Caco-2 (cell line): Measurements from ENCODE around the gene TGFB2. TPM values are rescaled to one million over a fixed set of nuclear protein-coding genes. Genes with fewer than 3 reads are reported as not detected.
"Not testable (repeated sequence)": the region's sequence is repeated elsewhere in the genome, so short reads cannot be mapped to it uniquely, and the experiment has no call there.

ENCODE experiments used
- BruUV-seq: library from RNA; stranded (reverse); fragments of 400-500 nt; replicated peaks from 2 replicates; lab custom pipeline; 2021; lab: Mats Ljungman, UMichigan
- CTCF ChIA-PET: fragments of 300-600 bp; sonication (Branson Sonifier 250); formaldehyde crosslinking; loops from one replicate; lab custom pipeline; 2022; ENCODE audit warnings: antibody characterized with exemption; lab: Charles Lee
- POLR2A ChIA-PET: fragments of 300-600 bp; sonication (Branson Sonifier 250); formaldehyde crosslinking; loops from one replicate; lab custom pipeline; 2022; ENCODE audit warnings: antibody characterized with exemption; lab: Charles Lee
- DNase-seq, 2 experiments: peaks; one replicate each; pipeline versions ENCODE4 v3.0.0 to v3.0.0-alpha.2; 2020 to 2022
- H3K27me3 ChIP-seq: replicated peaks from 2 replicates; pipeline ENCODE4 v1.6.0; 2011; ENCODE audit warnings: low read length; ENCODE audit not compliant: control insufficient read depth, insufficient read depth
- H3K36me3 ChIP-seq: 2 replicates; pipeline ENCODE4 v1.5.1; 2011; ENCODE audit warnings: low read length; ENCODE audit not compliant: control insufficient read depth, insufficient read depth
- H3K4me1 ChIP-seq: fragments of 250-450 bp; sonication (Bioruptor Pico); 2 replicates; pipeline ENCODE4 v1.5.1; 2020; ENCODE audit warnings: mild to moderate bottlenecking
- H3K4me3 ChIP-seq: 2 replicates; pipeline ENCODE4 v1.5.1; 2011; ENCODE audit warnings: low read depth, mild to moderate bottlenecking, control low read depth, low read length
- H3K9me3 ChIP-seq: fragments of 250-450 bp; sonication (Bioruptor Pico); 2 replicates; pipeline ENCODE4 v1.5.1; 2020; ENCODE audit warnings: mild to moderate bottlenecking, moderate library complexity
- H3K27ac Mint-ChIP-seq: one replicate; pipeline ENCODE4 v1.8.0; 2022; ENCODE audit warnings: mixed read lengths; ENCODE audit not compliant: unreplicated experiment
- H3K27me3 Mint-ChIP-seq: one replicate; pipeline ENCODE4 v1.8.0; 2022; ENCODE audit warnings: mixed read lengths; ENCODE audit not compliant: insufficient read depth, unreplicated experiment
- H3K36me3 Mint-ChIP-seq: one replicate; pipeline ENCODE4 v1.8.0; 2022; ENCODE audit warnings: mild to moderate bottlenecking, mixed read lengths; ENCODE audit not compliant: insufficient read depth, unreplicated experiment
- H3K4me1 Mint-ChIP-seq: one replicate; pipeline ENCODE4 v1.8.0; 2022; ENCODE audit warnings: low read depth, mixed read lengths; ENCODE audit not compliant: unreplicated experiment
- H3K4me3 Mint-ChIP-seq: one replicate; pipeline ENCODE4 v1.8.0; 2022; ENCODE audit warnings: mild to moderate bottlenecking, moderate library complexity, mixed read lengths; ENCODE audit not compliant: unreplicated experiment
- H3K9me3 Mint-ChIP-seq: one replicate; pipeline ENCODE4 v1.8.0; 2022; ENCODE audit warnings: mixed read lengths; ENCODE audit not compliant: unreplicated experiment
- CTCF ChIP-seq, 2 experiments: fragments of 200-600 bp in 1 of 2; IDR thresholded peaks; 1 replicate in 1 of 2; 2 replicates in 1 of 2; pipeline versions ENCODE4 v1.5.1 to v1.8.0; 2011 to 2022; ENCODE audit warnings: antibody characterized with exemption in 1 of 2, control low read depth in 1 of 2, inconsistent platforms in 1 of 2, low read depth in 1 of 2, low read length in 1 of 2, mild to moderate bottlenecking in 1 of 2, moderate library complexity in 1 of 2; ENCODE audit not compliant: insufficient read depth in 1 of 2, severe bottlenecking in 1 of 2, unreplicated experiment in 1 of 2
- intact Hi-C: fragments of 100-400 bp; cut with micrococcal nuclease; formaldehyde crosslinking; loops from one replicate; pipeline ENCODE4 v1.10.0; 2022; ENCODE audit not compliant: unreplicated experiment
- total RNA-seq: library from RNA; stranded (reverse); gene quantifications from 2 replicates; pipeline ENCODE4 v1.2.3, GENCODE V29; 2022

Gene TGFB2
- total RNA-seq, 1 experiment from 2014 or later = 14.2 TPM

DNA sequence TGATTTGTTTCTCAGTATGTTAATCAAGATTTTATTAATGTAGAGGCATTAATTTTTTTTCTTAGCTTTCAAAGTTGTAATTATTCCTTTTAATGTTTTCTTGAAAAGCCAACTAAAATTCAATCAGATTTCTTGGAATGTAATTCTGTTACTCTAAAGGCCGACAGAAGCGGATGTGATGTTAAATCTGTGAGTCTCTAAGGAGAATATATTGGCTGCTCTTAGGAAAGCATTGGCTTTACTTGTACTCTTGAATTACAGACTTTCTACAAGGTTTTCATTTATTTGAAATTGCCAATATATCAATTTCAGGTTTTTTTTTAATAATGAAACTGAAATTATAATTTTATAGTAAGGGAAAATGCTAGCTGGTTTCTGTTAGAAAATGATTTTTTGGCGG is 30.8 kb upstream of the TGFB2 start:
- Mint-ChIP-seq H3K9me3 (no peaks in the 10 kb centered on the region), H3K27ac (no peak overlapping the region), H3K36me3 (peaks cover 8% of the 10 kb centered on the region), H3K4me3 (no peak overlapping the region), H3K4me1 (peaks cover 6% of the 10 kb centered on the region), H3K27me3 (no peaks in the 10 kb centered on the region)
- Histone ChIP-seq H3K4me3 (no peak overlapping the region), H3K36me3 (no peaks in the 10 kb centered on the region), H3K27me3 (no peaks in the 10 kb centered on the region), H3K4me1 (no peaks in the 10 kb centered on the region), H3K9me3 (no peaks in the 10 kb centered on the region; the same call in 1 of the 2 replicates)
- TF ChIP-seq CTCF (IDR thresholded peaks at IDR 0.05; ENCODE audit: insufficient read depth in 1 of 2, low read depth in 1 of 2, low read length in 1 of 2, severe bottlenecking in 1 of 2, unreplicated experiment in 1 of 2) = no peak
- DNase-seq = no peak
- no TSS peak for BruUV-seq
- ChIA-PET CTCF (no interaction called here), POLR2A (no interaction called here)
- intact Hi-C loops = no loop called here

DNA sequence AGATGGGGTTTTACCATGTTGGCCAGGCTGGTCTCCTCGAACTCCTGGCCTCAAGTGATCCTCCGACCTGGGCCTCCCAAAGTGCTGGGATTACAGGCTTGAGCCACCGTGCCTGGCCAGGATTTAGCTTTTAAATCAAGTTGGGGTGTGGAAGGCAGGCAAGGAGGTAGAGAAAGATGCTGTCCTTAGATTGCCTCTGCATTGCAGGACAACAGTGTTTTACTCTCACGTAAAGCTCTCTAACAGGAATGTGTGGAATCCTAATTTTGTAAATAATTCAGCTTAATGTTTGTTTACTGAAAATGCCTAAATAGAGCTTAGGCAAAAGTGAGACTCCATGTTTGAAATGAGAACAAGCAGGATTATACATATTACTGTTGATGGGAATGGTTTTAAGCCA is 29.5 kb upstream of the TGFB2 start:
- H3K4me1 ChIP-seq = no peaks in the 10 kb centered on the region
- no peaks in the 10 kb centered on the region for H3K27me3 Mint-ChIP-seq
- no peak for DNase-seq
- ChIA-PET POLR2A (no interaction called here), CTCF (no interaction called here)
- no peak overlapping the region for H3K4me3 Mint-ChIP-seq
- H3K36me3 ChIP-seq = no peaks in the 10 kb centered on the region
- no peaks in the 10 kb centered on the region for H3K36me3 Mint-ChIP-seq
- no peaks in the 10 kb centered on the region for H3K27me3 ChIP-seq
- H3K4me3 ChIP-seq = no peak overlapping the region
- H3K9me3 Mint-ChIP-seq = no peaks in the 10 kb centered on the region
- no peaks in the 10 kb centered on the region for H3K9me3 ChIP-seq
- H3K4me1 Mint-ChIP-seq = peaks cover 6% of the 10 kb centered on the region
- H3K27ac Mint-ChIP-seq = no peak overlapping the region
- TF ChIP-seq CTCF (IDR thresholded peaks at IDR 0.05; ENCODE audit: insufficient read depth in 1 of 2, low read depth in 1 of 2, low read length in 1 of 2, severe bottlenecking in 1 of 2, unreplicated experiment in 1 of 2) = no peak
- intact Hi-C loops = no loop called here
- BruUV-seq = no TSS peak

- CTCF ChIA-PET = no interaction called here
- H3K36me3 Mint-ChIP-seq = no peaks in the 10 kb centered on the region
These were observed 28.1 kb upstream of the TGFB2 start for GRCh38 chr1:218317061-218317460.

GRCh38 chr1:218320182-218320581 is 25.0 kb upstream of the TGFB2 start:
- H3K36me3 ChIP-seq, H3K4me3 ChIP-seq, H3K27me3 Mint-ChIP-seq, H3K4me1 ChIP-seq, CTCF ChIA-PET, H3K4me3 Mint-ChIP-seq, H3K9me3 ChIP-seq, BruUV-seq, intact Hi-C loops, H3K9me3 Mint-ChIP-seq, H3K27ac Mint-ChIP-seq, H3K4me1 Mint-ChIP-seq, H3K27me3 ChIP-seq, POLR2A ChIA-PET, DNase-seq: not testable (repeated sequence)
- H3K36me3 Mint-ChIP-seq = peaks cover 18% of the 10 kb centered on the region

More at GRCh38 chr1:218317061-218317460, 28.1 kb upstream of the TGFB2 start:
- TF ChIP-seq CTCF (IDR thresholded peaks at IDR 0.05; ENCODE audit: insufficient read depth in 1 of 2, low read depth in 1 of 2, low read length in 1 of 2, severe bottlenecking in 1 of 2, unreplicated experiment in 1 of 2) = no peak
- no peak for DNase-seq
- intact Hi-C loops = no loop called here
- Histone ChIP-seq H3K4me1 (no peaks in the 10 kb centered on the region), H3K4me3 (no peak overlapping the region), H3K27me3 (no peaks in the 10 kb centered on the region), H3K36me3 (no peaks in the 10 kb centered on the region), H3K9me3 (no peaks in the 10 kb centered on the region)
- H3K4me1 Mint-ChIP-seq = peaks cover 6% of the 10 kb centered on the region
- no TSS peak for BruUV-seq
- H3K9me3 Mint-ChIP-seq = no peaks in the 10 kb centered on the region
- H3K27me3 Mint-ChIP-seq = no peaks in the 10 kb centered on the region
- H3K27ac Mint-ChIP-seq = no peak overlapping the region
- no peak overlapping the region for H3K4me3 Mint-ChIP-seq
- POLR2A ChIA-PET = no interaction called here
